SK-N-SH (cell line): ENCODE data around the gene GGT5. TPM values are rescaled to one million over a fixed set of nuclear protein-coding genes. Genes with fewer than 3 reads are reported as not detected.

ENCODE experiments used
- CTCF ChIA-PET: fragments of 300-600, 350-600 bp; formaldehyde crosslinking; extraction: SDS; loops from one replicate; lab custom pipeline; 2021; lab: Yijun Ruan, JAX
- POLR2A ChIA-PET: fragments of 350-600 bp; sonication (Branson Sonifier 250); formaldehyde crosslinking; extraction: SDS; loops from one replicate; lab custom pipeline; 2020; ENCODE audit warnings: antibody characterized with exemption, inconsistent platforms; lab: Yijun Ruan, JAX
- DNase-seq: peaks from one replicate; pipeline ENCODE4 v3.0.0; 2012
- H2AFZ ChIP-seq: fragments of 200-600 bp; sonication (generic); 2 replicates; pipeline ENCODE4 v1.8.1; 2016; ENCODE audit warnings: antibody characterized with exemption, mild to moderate bottlenecking, low read depth
- H3F3A ChIP-seq: fragments of 200-600 bp; sonication (generic); replicated peaks from 2 replicates; pipeline ENCODE3; 2016; ENCODE audit warnings: antibody characterized with exemption, mild to moderate bottlenecking; ENCODE audit not compliant: insufficient read depth
- H3K27ac ChIP-seq, 2 experiments: fragments of 200-500 bp in 1 of 2; fragments of 200-600 bp in 1 of 2; sonication (Bioruptor generic) in 1 of 2; sonication (generic), shearing (Covaris generic) in 1 of 2; 2 replicates each; pipeline versions ENCODE4 v1.5.1 to v1.6.1; 2014 to 2016; ENCODE audit warnings: low read depth in 2 of 2, inconsistent platforms in 1 of 2, low read length in 1 of 2, mild to moderate bottlenecking in 1 of 2, mixed read lengths in 1 of 2
- H3K27me3 ChIP-seq: fragments of 200-600 bp; sonication (generic), shearing (Covaris generic); 2 replicates; pipeline ENCODE4 v1.6.1; 2016; ENCODE audit warnings: mixed run types; ENCODE audit not compliant: insufficient read depth
- H3K36me3 ChIP-seq, 2 experiments: fragments of 200-500 bp in 1 of 2; fragments of 200-600 bp in 1 of 2; sonication (Bioruptor generic) in 1 of 2; sonication (generic) in 1 of 2; replicated peaks in 1 of 2; 2 replicates each; pipeline versions ENCODE3 to v1.5.1; 2014 to 2016; ENCODE audit warnings: low read length in 1 of 2, mild to moderate bottlenecking in 1 of 2; ENCODE audit not compliant: insufficient read depth in 2 of 2, control insufficient read depth in 1 of 2
- H3K4me1 ChIP-seq, 2 experiments: fragments of 200-500 bp in 1 of 2; fragments of 200-600 bp in 1 of 2; sonication (Bioruptor generic) in 1 of 2; sonication (generic), shearing (Covaris generic) in 1 of 2; 2 replicates each; pipeline versions ENCODE4 v1.5.1 to v1.6.1; 2014 to 2016; ENCODE audit warnings: low read depth in 1 of 2, low read length in 1 of 2, mixed run types in 1 of 2; ENCODE audit not compliant: insufficient read depth in 2 of 2, control insufficient read depth in 1 of 2
- H3K4me2 ChIP-seq: fragments of 200-600 bp; sonication (generic), shearing (Covaris generic); 2 replicates; pipeline ENCODE4 v1.6.1; 2017; ENCODE audit warnings: mixed run types
- H3K4me3 ChIP-seq, 2 experiments: fragments of 200-500 bp in 1 of 2; fragments of 200-600 bp in 1 of 2; sonication (Bioruptor generic) in 1 of 2; sonication (generic), shearing (Covaris generic) in 1 of 2; 2 replicates each; pipeline versions ENCODE4 v1.5.1 to v1.8.1; 2014 to 2016; ENCODE audit warnings: low read depth in 2 of 2, inconsistent platforms in 1 of 2, low read length in 1 of 2, mild to moderate bottlenecking in 1 of 2, mixed read lengths in 1 of 2, moderate library complexity in 1 of 2
- H3K79me2 ChIP-seq: fragments of 200-600 bp; sonication (generic); 2 replicates; pipeline ENCODE4 v1.8.1; 2017; ENCODE audit warnings: mild to moderate bottlenecking; ENCODE audit not compliant: insufficient read depth
- H3K9ac ChIP-seq: fragments of 200-600 bp; sonication (generic); 2 replicates; pipeline ENCODE4 v1.6.1; 2017; ENCODE audit warnings: mixed run types
- H3K9me2 ChIP-seq: fragments of 200-600 bp; sonication (generic); 2 replicates; pipeline ENCODE4 v1.6.1; 2017; ENCODE audit warnings: mixed run types
- H3K9me3 ChIP-seq: fragments of 200-600 bp; sonication (generic); 2 replicates; pipeline ENCODE4 v1.6.1; 2017; ENCODE audit warnings: mixed run types, mild to moderate bottlenecking, moderate library complexity
- H4K20me1 ChIP-seq: fragments of 200-600 bp; sonication (generic); 2 replicates; pipeline ENCODE4 v1.6.1; 2017; ENCODE audit warnings: mild to moderate bottlenecking, mixed run types; ENCODE audit not compliant: insufficient read depth
- MXI1 ChIP-seq: IDR thresholded peaks from 2 replicates; pipeline ENCODE4 v1.6.1; 2012; ENCODE audit warnings: mild to moderate bottlenecking, low read depth, low read length, improper control_type of control experiment
- NFIC ChIP-seq: IDR thresholded peaks from 2 replicates; pipeline ENCODE4 v1.4.0; 2012; ENCODE audit warnings: borderline replicate concordance
- PBX3 ChIP-seq: IDR thresholded peaks from 2 replicates; pipeline ENCODE4; 2012
- RAD21 ChIP-seq: IDR thresholded peaks from 2 replicates; pipeline ENCODE4 v1.6.1; 2012; ENCODE audit warnings: mild to moderate bottlenecking, low read length
- SIN3A ChIP-seq: IDR thresholded peaks from 2 replicates; pipeline ENCODE4 v1.6.1; 2012; ENCODE audit warnings: low read depth, mild to moderate bottlenecking, low read length, moderate library complexity, borderline replicate concordance
- SMC3 ChIP-seq: IDR thresholded peaks from 2 replicates; pipeline ENCODE4 v1.6.1; 2012; ENCODE audit warnings: low read depth, low read length, improper control_type of control experiment
- WGBS: methylation state at CpG from one replicate; pipeline ENCODE4 v1.1.6; 2017; ENCODE audit warnings: low lambda C conversion rate; 5-methylcytosine and 5-hydroxymethylcytosine counted together
- polyA plus RNA-seq, 3 experiments: library from polyadenylated mRNA; depleted of rRNA; stranded (reverse); fragments of >200 nt; gene quantifications; 2 replicates each; pipeline ENCODE4 v1.2.3, GENCODE V29; 2012
- TF ChIP-seq, protein P1 (sequence below): fragments of 150-350 bp; IDR thresholded peaks from 2 replicates; pipeline ENCODE4 v1.6.1; 2016; ENCODE audit warnings: mild to moderate bottlenecking, low read depth, low read length
- TF ChIP-seq, protein P2 (sequence below): fragments of 200-600 bp; sonication (generic); IDR thresholded peaks from 2 replicates; pipeline ENCODE4 v1.6.1; 2017; ENCODE audit warnings: antibody characterized with exemption, mild to moderate bottlenecking, moderate library complexity
- TF ChIP-seq, protein P3 (sequence below): IDR thresholded peaks from 2 replicates; pipeline ENCODE4 v1.4.0; 2012; ENCODE audit warnings: low read depth, borderline replicate concordance
- TF ChIP-seq, protein P4 (sequence below): IDR thresholded peaks from 2 replicates; pipeline ENCODE4 v1.4.0; 2012; ENCODE audit warnings: low read depth, borderline replicate concordance

Gene GGT5
- polyA plus RNA-seq, 1 of the 3 experiments (the other 2 are of a cell fraction): 4.6 TPM

DNA sequence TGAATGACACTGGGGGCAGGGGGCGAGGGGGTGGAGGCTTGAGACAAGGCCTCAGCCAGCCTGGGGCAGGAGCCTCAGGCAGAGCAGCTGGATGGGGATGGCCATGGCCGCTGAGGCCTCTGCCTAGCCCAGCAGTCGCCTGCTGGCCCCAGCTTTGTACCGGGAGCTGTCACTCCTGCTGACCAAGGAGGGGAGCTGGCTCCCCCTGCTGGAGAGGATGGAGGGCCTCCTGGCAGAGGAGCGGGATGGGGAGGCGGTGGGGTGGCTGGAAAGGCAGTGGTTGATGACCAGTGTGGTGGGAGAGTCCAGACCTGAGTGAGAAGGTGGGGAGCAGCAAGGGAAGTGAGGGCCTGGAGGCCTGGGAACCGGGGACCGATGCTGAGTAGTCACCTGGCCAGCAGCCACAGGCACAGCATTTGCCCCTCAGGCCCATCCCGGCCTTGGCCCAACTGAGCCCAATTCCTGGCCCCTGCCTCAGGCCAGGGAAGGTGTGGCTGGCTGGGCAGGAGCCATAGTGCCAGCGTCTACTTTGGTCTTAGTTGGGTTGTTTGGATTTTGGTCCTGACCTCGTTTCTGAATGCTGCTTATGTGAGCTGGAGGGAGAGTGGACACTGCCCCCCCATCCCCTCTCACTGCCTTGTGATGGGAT is 69.6 kb downstream of the GGT5 start:
- no peaks in the 10 kb centered on the region for H3K9me2 ChIP-seq
- CTCF ChIA-PET: interaction anchor here (0.6 to 3.4 kb wide), 28 partner anchors 9 to 351 kb away, joined by 3 to 46 read pairs (median 4); partner anchors contain the start of gene SLC2A11
- peaks cover 0 to under 1% of the 10 kb centered on the region in 2 experiments; a peak in 1 of 4 replicates for H3K4me1 ChIP-seq
- peaks cover 5% of the 10 kb centered on the region for H3F3A ChIP-seq
- no peak overlapping the region for H3K4me3 ChIP-seq
- no peak overlapping the region; a peak in 1 of 4 replicates for H3K27ac ChIP-seq
- no peak overlapping the region for H3K9ac ChIP-seq
- POLR2A ChIA-PET: no interaction called here
- H4K20me1 ChIP-seq: no peaks in the 10 kb centered on the region
- H3K4me2 ChIP-seq: no peak overlapping the region
- TF ChIP-seq, protein P1, sequence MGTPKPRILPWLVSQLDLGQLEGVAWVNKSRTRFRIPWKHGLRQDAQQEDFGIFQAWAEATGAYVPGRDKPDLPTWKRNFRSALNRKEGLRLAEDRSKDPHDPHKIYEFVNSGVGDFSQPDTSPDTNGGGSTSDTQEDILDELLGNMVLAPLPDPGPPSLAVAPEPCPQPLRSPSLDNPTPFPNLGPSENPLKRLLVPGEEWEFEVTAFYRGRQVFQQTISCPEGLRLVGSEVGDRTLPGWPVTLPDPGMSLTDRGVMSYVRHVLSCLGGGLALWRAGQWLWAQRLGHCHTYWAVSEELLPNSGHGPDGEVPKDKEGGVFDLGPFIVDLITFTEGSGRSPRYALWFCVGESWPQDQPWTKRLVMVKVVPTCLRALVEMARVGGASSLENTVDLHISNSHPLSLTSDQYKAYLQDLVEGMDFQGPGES: no peak
- TF ChIP-seq RAD21: peak; percentile 86
- TF ChIP-seq NFIC: no peak
- TF ChIP-seq MXI1: 0 out of 2 replicates have a peak, but pooled peaks have one; percentile 24
- TF ChIP-seq PBX3: peak; percentile 59; the same call in 1 of the 2 replicates
- TF ChIP-seq, protein P2, sequence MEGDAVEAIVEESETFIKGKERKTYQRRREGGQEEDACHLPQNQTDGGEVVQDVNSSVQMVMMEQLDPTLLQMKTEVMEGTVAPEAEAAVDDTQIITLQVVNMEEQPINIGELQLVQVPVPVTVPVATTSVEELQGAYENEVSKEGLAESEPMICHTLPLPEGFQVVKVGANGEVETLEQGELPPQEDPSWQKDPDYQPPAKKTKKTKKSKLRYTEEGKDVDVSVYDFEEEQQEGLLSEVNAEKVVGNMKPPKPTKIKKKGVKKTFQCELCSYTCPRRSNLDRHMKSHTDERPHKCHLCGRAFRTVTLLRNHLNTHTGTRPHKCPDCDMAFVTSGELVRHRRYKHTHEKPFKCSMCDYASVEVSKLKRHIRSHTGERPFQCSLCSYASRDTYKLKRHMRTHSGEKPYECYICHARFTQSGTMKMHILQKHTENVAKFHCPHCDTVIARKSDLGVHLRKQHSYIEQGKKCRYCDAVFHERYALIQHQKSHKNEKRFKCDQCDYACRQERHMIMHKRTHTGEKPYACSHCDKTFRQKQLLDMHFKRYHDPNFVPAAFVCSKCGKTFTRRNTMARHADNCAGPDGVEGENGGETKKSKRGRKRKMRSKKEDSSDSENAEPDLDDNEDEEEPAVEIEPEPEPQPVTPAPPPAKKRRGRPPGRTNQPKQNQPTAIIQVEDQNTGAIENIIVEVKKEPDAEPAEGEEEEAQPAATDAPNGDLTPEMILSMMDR: peak; percentile 80
- TF ChIP-seq, protein P3, sequence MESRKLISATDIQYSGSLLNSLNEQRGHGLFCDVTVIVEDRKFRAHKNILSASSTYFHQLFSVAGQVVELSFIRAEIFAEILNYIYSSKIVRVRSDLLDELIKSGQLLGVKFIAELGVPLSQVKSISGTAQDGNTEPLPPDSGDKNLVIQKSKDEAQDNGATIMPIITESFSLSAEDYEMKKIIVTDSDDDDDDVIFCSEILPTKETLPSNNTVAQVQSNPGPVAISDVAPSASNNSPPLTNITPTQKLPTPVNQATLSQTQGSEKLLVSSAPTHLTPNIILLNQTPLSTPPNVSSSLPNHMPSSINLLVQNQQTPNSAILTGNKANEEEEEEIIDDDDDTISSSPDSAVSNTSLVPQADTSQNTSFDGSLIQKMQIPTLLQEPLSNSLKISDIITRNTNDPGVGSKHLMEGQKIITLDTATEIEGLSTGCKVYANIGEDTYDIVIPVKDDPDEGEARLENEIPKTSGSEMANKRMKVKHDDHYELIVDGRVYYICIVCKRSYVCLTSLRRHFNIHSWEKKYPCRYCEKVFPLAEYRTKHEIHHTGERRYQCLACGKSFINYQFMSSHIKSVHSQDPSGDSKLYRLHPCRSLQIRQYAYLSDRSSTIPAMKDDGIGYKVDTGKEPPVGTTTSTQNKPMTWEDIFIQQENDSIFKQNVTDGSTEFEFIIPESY: no peak
- TF ChIP-seq SMC3: peak; percentile 92
- TF ChIP-seq, protein P4, sequence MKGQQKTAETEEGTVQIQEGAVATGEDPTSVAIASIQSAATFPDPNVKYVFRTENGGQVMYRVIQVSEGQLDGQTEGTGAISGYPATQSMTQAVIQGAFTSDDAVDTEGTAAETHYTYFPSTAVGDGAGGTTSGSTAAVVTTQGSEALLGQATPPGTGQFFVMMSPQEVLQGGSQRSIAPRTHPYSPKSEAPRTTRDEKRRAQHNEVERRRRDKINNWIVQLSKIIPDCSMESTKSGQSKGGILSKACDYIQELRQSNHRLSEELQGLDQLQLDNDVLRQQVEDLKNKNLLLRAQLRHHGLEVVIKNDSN: no peak
- TF ChIP-seq SIN3A: 0 out of 2 replicates have a peak, but pooled peaks have one; percentile 68
- TF ChIP-seq, all 33 proteins: peak for 6
- peak; percentile 91 for DNase-seq
- no peaks in the 10 kb centered on the region for H3K79me2 ChIP-seq
- WGBS: 44% methylated on average over 9 of the region's 11 CpGs
- no peaks in the 10 kb centered on the region for H3K9me3 ChIP-seq
- peaks cover 0 to 47% of the 10 kb centered on the region in 2 experiments for H3K36me3 ChIP-seq
- no peaks in the 10 kb centered on the region for H3K27me3 ChIP-seq
- H2AFZ ChIP-seq: no peak overlapping the region
